ENCODE measurements around the gene OR10G3. TPM values are rescaled to one million over a fixed set of nuclear protein-coding genes. Genes with fewer than 3 reads are reported as not detected.

Gene OR10G3
- total and polyA plus RNA-seq, 2 of the 13 experiments (the other 11 are each of a cell fraction or from before 2014, with no cell fraction given), result not detected

GRCh38 chr14:21525962-21526671, 53.8 kb downstream of the OR10G3 start, which contains the start of gene SALL2 (continued):
- no peak for TF ChIP-seq SOX6 (IDR thresholded peaks at IDR 0.05)
- no peak for TF ChIP-seq SOX6 (CRISPR knock-in tag; IDR thresholded peaks at IDR 0.05)
- peak; percentile 48; the same call in 1 of the 2 replicates for TF ChIP-seq POLR2AphosphoS5 (IDR thresholded peaks at IDR 0.05; ENCODE audit: low read depth, low read length)
- no peak for TF ChIP-seq ZNF446 (CRISPR knock-in tag; IDR thresholded peaks at IDR 0.05)
- TF ChIP-seq NFE2L2 (IDR thresholded peaks at IDR 0.05; ENCODE audit: low read length), result no peak
- no peak for TF ChIP-seq ZBTB43 (CRISPR knock-in tag; conservative IDR thresholded peaks at IDR 0.05)
- no peak for TF ChIP-seq ZSCAN29 (CRISPR knock-in tag; conservative IDR thresholded peaks at IDR 0.05)
- no peak; the same call in 1 of the 2 replicates for TF ChIP-seq HDAC2 (CRISPR knock-in tag; IDR thresholded peaks at IDR 0.05)
- TF ChIP-seq, protein P1, sequence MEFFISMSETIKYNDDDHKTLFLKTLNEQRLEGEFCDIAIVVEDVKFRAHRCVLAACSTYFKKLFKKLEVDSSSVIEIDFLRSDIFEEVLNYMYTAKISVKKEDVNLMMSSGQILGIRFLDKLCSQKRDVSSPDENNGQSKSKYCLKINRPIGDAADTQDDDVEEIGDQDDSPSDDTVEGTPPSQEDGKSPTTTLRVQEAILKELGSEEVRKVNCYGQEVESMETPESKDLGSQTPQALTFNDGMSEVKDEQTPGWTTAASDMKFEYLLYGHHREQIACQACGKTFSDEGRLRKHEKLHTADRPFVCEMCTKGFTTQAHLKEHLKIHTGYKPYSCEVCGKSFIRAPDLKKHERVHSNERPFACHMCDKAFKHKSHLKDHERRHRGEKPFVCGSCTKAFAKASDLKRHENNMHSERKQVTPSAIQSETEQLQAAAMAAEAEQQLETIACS (CRISPR knock-in tag; IDR thresholded peaks at IDR 0.05), result no peak
- no peak for TF ChIP-seq MIER2 (CRISPR knock-in tag; IDR thresholded peaks at IDR 0.05)
- no peak for TF ChIP-seq SUZ12 (IDR thresholded peaks at IDR 0.05; ENCODE audit: low read depth, low read length)
- TF ChIP-seq ZNF83 (CRISPR knock-in tag; IDR thresholded peaks at IDR 0.05; ENCODE audit: borderline replicate concordance), result no peak
- TF ChIP-seq KLF15 (CRISPR knock-in tag; IDR thresholded peaks at IDR 0.05; ENCODE audit: borderline replicate concordance), result no peak
- 0 out of 2 replicates have a peak, but pooled peaks have one; percentile 51 for TF ChIP-seq ZNF589 (CRISPR knock-in tag; conservative IDR thresholded peaks at IDR 0.05)
- peak; percentile 79; the same call in 1 of the 2 replicates for TF ChIP-seq ZNF232 (CRISPR knock-in tag; IDR thresholded peaks at IDR 0.05; ENCODE audit: borderline replicate concordance)
- no peak for TF ChIP-seq NFE2L1 (CRISPR knock-in tag; IDR thresholded peaks at IDR 0.05; ENCODE audit: borderline replicate concordance)
- TF ChIP-seq MYNN (CRISPR knock-in tag; IDR thresholded peaks at IDR 0.05; ENCODE audit: low read depth), result no peak
- no peak for TF ChIP-seq HES4 (CRISPR knock-in tag; IDR thresholded peaks at IDR 0.05; ENCODE audit: borderline replicate concordance)
- peak; percentile 63; the same call in 1 of the 2 replicates for TF ChIP-seq ZNF616 (CRISPR knock-in tag; IDR thresholded peaks at IDR 0.05; ENCODE audit: low read depth)
- peak; percentile 59; the same call in 1 of the 2 replicates for TF ChIP-seq MEIS1 (CRISPR knock-in tag; IDR thresholded peaks at IDR 0.05; ENCODE audit: borderline replicate concordance)
- TF ChIP-seq E2F1 (CRISPR knock-in tag; IDR thresholded peaks at IDR 0.05), result no peak
- no peak for TF ChIP-seq RFX5 (IDR thresholded peaks at IDR 0.05; ENCODE audit: low read depth, low read length)
- no peak for TF ChIP-seq ZFYVE20 (CRISPR knock-in tag; IDR thresholded peaks at IDR 0.05; ENCODE audit: borderline replicate concordance, low read depth)
- no peak; the same call in 1 of the 2 replicates for TF ChIP-seq ZBTB26 (CRISPR knock-in tag; IDR thresholded peaks at IDR 0.05; ENCODE audit: borderline replicate concordance)
- no peak for TF ChIP-seq PAX8 (CRISPR knock-in tag; IDR thresholded peaks at IDR 0.05; ENCODE audit: borderline replicate concordance)
- no peak for TF ChIP-seq SCMH1 (CRISPR knock-in tag; IDR thresholded peaks at IDR 0.05; ENCODE audit: borderline replicate concordance)

Measured in HepG2 (cell line).